B cell (primary cell): Measurements from ENCODE around the gene GJA9. TPM values are rescaled to one million over a fixed set of nuclear protein-coding genes. Genes with fewer than 3 reads are reported as not detected.

Experiments used
- ATAC-seq: fragments of 200-7000 bp; cut with Tn5 transposase; one replicate; pipeline ENCODE4 v1.10.0; 2021; ENCODE audit warnings: low read depth, mild to moderate bottlenecking, moderate number of reproducible peaks, moderate library complexity
- CTCF ChIA-PET: fragments of 350-600 bp; sonication (Branson Sonifier 250); formaldehyde crosslinking; loops from one replicate; lab custom pipeline; 2021; ENCODE audit warnings: antibody characterized with exemption, inconsistent platforms; lab: Charles Lee
- POLR2A ChIA-PET: fragments of 350-600 bp; sonication (Branson Sonifier 250); formaldehyde crosslinking; loops from one replicate; lab custom pipeline; 2021; ENCODE audit warnings: antibody characterized with exemption; lab: Charles Lee
- DNase-seq: peaks from one replicate; pipeline ENCODE4 v3.0.0; 2013
- H2AFZ ChIP-seq: 2 replicates; pipeline ENCODE4 v1.6.1; 2012; ENCODE audit warnings: mild to moderate bottlenecking, low read depth, low read length; ENCODE audit not compliant: insufficient read depth, poor library complexity, severe bottlenecking
- H3K27ac ChIP-seq, 2 donors: 1 replicate in 1 of 2; 2 replicates in 1 of 2; pipeline ENCODE4 v1.5.1; 2012 to 2013; ENCODE audit warnings: low read length in 2 of 2, mild to moderate bottlenecking in 2 of 2, moderate library complexity in 1 of 2
- H3K27me3 ChIP-seq, 4 experiments: fragments of 200-600 bp in 1 of 4; sonication (generic) in 1 of 4; replicated peaks in 1 of 4; 1 replicate in 2 of 4; 2 replicates in 2 of 4; pipeline versions ENCODE4 v1.6.1 to v1.7.0; 2013 to 2016; ENCODE audit warnings: low read length in 3 of 4, mild to moderate bottlenecking in 2 of 4, mixed read lengths in 1 of 4, moderate library complexity in 1 of 4; ENCODE audit not compliant: insufficient read depth in 4 of 4, control insufficient read depth in 3 of 4; ENCODE audit errors: control extremely low read depth in 1 of 4
- H3K36me3 ChIP-seq, 2 experiments: replicated peaks in 1 of 2; 1 replicate in 1 of 2; 2 replicates in 1 of 2; pipeline versions ENCODE4 v1.6.1 to v1.7.1; 2013; ENCODE audit warnings: low read length in 1 of 2; ENCODE audit not compliant: insufficient read depth in 2 of 2, control insufficient read depth in 1 of 2; ENCODE audit errors: control extremely low read depth in 1 of 2, extremely low read depth in 1 of 2
- H3K4me1 ChIP-seq, 2 donors: fragments of 200-600 bp in 1 of 2; sonication (generic) in 1 of 2; 1 replicate in 1 of 2; 2 replicates in 1 of 2; pipeline versions ENCODE4 v1.5.1 to v1.6.1; 2013 to 2017; ENCODE audit warnings: low read length in 2 of 2; ENCODE audit not compliant: control insufficient read depth in 2 of 2, insufficient read depth in 2 of 2
- H3K4me2 ChIP-seq: replicated peaks from 2 replicates; pipeline ENCODE3; 2012; ENCODE audit warnings: mild to moderate bottlenecking, low read depth, low read length; ENCODE audit not compliant: poor library complexity, severe bottlenecking
- H3K4me3 ChIP-seq, 5 experiments: fragments of 200-600 bp in 1 of 5; sonication (generic) in 1 of 5; 1 replicate in 3 of 5; 2 replicates in 2 of 5; pipeline versions ENCODE4 v1.5.1 to v1.7.0; 2011 to 2016; ENCODE audit warnings: low read length in 4 of 5, mild to moderate bottlenecking in 4 of 5, low read depth in 2 of 5, control low read depth in 1 of 5, moderate library complexity in 1 of 5; ENCODE audit not compliant: insufficient read depth in 1 of 5; ENCODE audit errors: control extremely low read depth in 1 of 5, extremely low read depth in 1 of 5
- H3K79me2 ChIP-seq: fragments of 200-600 bp; sonication (generic); one replicate; pipeline ENCODE4 v1.6.0; 2016; ENCODE audit warnings: low read length; ENCODE audit not compliant: control insufficient read depth, insufficient read depth
- H3K9ac ChIP-seq: fragments of 200-600 bp; sonication (generic); 2 replicates; pipeline ENCODE4 v1.6.1; 2017; ENCODE audit warnings: mild to moderate bottlenecking, low read length, moderate library complexity
- H3K9me3 ChIP-seq, 3 donors: one replicate each; pipeline versions ENCODE4 v1.6.1 to v1.7.1; 2013; ENCODE audit warnings: low read length in 2 of 3; ENCODE audit not compliant: control insufficient read depth in 2 of 3, insufficient read depth in 1 of 3; ENCODE audit errors: control extremely low read depth in 1 of 3
- H4K20me1 ChIP-seq: 2 replicates; pipeline ENCODE4 v1.6.0; 2012; ENCODE audit warnings: mild to moderate bottlenecking, low read length; ENCODE audit not compliant: insufficient read depth, control insufficient read depth, poor library complexity, severe bottlenecking
- H3K27ac Mint-ChIP-seq: one replicate; pipeline ENCODE4 v1.8.0; 2021; ENCODE audit warnings: mixed read lengths
- H3K27me3 Mint-ChIP-seq: one replicate; pipeline ENCODE4 v1.8.0; 2021; ENCODE audit warnings: mixed read lengths
- H3K4me1 Mint-ChIP-seq: one replicate; pipeline ENCODE4 v1.8.0; 2021; ENCODE audit warnings: mixed read lengths
- H3K4me3 Mint-ChIP-seq: one replicate; pipeline ENCODE4 v1.8.0; 2021; ENCODE audit warnings: mixed read lengths
- H3K9me3 Mint-ChIP-seq: one replicate; pipeline ENCODE4 v1.8.0; 2022; ENCODE audit warnings: mixed read lengths; ENCODE audit not compliant: insufficient read depth
- CTCF ChIP-seq: fragments of 200-600 bp; IDR thresholded peaks from one replicate; pipeline ENCODE4 v1.8.0; 2022; ENCODE audit warnings: antibody characterized with exemption, mild to moderate bottlenecking
- EZH2 ChIP-seq: IDR thresholded peaks from 2 replicates; pipeline ENCODE4 v1.6.1; 2012; ENCODE audit warnings: borderline replicate concordance, low read depth, mild to moderate bottlenecking, moderate library complexity, low read length; ENCODE audit not compliant: insufficient read depth, poor library complexity, severe bottlenecking
- WGBS: methylation state at CpG from one replicate; pipeline ENCODE4 v1.1.5; 2013; ENCODE audit warnings: missing lambda C conversion rate; ENCODE audit not compliant: insufficient coverage; 5-methylcytosine and 5-hydroxymethylcytosine counted together
- intact Hi-C: fragments of 100-400 bp; cut with micrococcal nuclease; formaldehyde crosslinking; loops from one replicate; pipeline ENCODE4 v1.10.0; 2022
- polyA plus RNA-seq: library from polyadenylated mRNA; depleted of rRNA; stranded (reverse); fragments of >200 nt; gene quantifications from 2 replicates; pipeline ENCODE4 v1.2.3, GENCODE V29; 2012
- total RNA-seq, 2 donors: library from RNA; stranded (reverse); fragments of 120-200 nt in 1 of 2; gene quantifications; 1 replicate in 1 of 2; 2 replicates in 1 of 2; pipeline versions ENCODE4 v1.2.3 to v1.2.4, GENCODE V29; 2013 to 2022

GJA9 gene
- total and polyA plus RNA-seq, 2 donors (not counting 1 experiment from before 2014, with no cell fraction given): not detected

- ATAC-seq (peak; percentile 1), DNase-seq (no peak)
- H3K27me3 ChIP-seq: no peaks in the 10 kb centered on the region
- H3K79me2 ChIP-seq: peaks cover 48% of the 10 kb centered on the region
- Mint-ChIP-seq H3K27ac (peak overlapping the region; percentile 92), H3K4me1 (peaks cover 32% of the 10 kb centered on the region), H3K9me3 (no peaks in the 10 kb centered on the region), H3K4me3 (peak overlapping the region; percentile 94), H3K27me3 (no peaks in the 10 kb centered on the region)
- peak overlapping the region; percentile 39 to 82 for H3K27ac ChIP-seq
- H3K4me1 ChIP-seq: peaks cover 18 to 26% of the 10 kb centered on the region in 2 donors
- H4K20me1 ChIP-seq: peaks cover 8% of the 10 kb centered on the region
- TF ChIP-seq EZH2 (no peak), CTCF (no peak)
- CTCF ChIA-PET: interaction anchor here (1.3 to 1.6 kb wide), 2 partner anchors 10 to 217 kb away, joined by 3 to 4 read pairs; no protein-coding TSS in a partner anchor
- 2% methylated on average over 23 of the region's 25 CpGs for WGBS
- peak overlapping the region; percentile 88 for H3K4me2 ChIP-seq
- POLR2A ChIA-PET: interaction anchor here (0.5 to 2.8 kb wide), 2 partner anchors 13 to 188 kb away, joined by 10 to 16 read pairs; partner anchors contain the start of gene RRAGC
- H3K9me3 ChIP-seq: no peaks in the 10 kb centered on the region
- H2AFZ ChIP-seq: peak overlapping the region; percentile 94
- intact Hi-C loops: loop anchor here (1.0 to 5.0 kb wide), 3 partner anchors 13 to 155 kb away; partner anchors contain the start of genes AKIRIN1, NDUFS5 and RRAGC
- peak overlapping the region; percentile 57 to 93 (median 85) for H3K4me3 ChIP-seq
- H3K9ac ChIP-seq: peak overlapping the region; percentile 91
- peaks cover 0 to 2% of the 10 kb centered on the region in 2 experiments for H3K36me3 ChIP-seq
Measured at GRCh38 chr1:38872401-38873026, 8.9 kb downstream of the GJA9 start.

GRCh38 chr1:38870996-38871395 is 10.4 kb downstream of the GJA9 start:
- Mint-ChIP-seq H3K27ac (no peak overlapping the region), H3K4me1 (peaks cover 33% of the 10 kb centered on the region), H3K27me3 (no peaks in the 10 kb centered on the region), H3K4me3 (no peak overlapping the region), H3K9me3 (no peaks in the 10 kb centered on the region)
- no peaks in the 10 kb centered on the region for H3K27me3 ChIP-seq
- peaks cover 18 to 27% of the 10 kb centered on the region in 2 donors for H3K4me1 ChIP-seq
- H3K9me3 ChIP-seq: no peaks in the 10 kb centered on the region
- no peak overlapping the region for H3K4me3 ChIP-seq
- TF ChIP-seq EZH2 (no peak), CTCF (no peak)
- intact Hi-C loops: loop anchor here (5.0 kb wide), 1 partner anchor 156 kb away; the partner anchor contains the start of gene NDUFS5
- no peak overlapping the region for H3K4me2 ChIP-seq
- H3K27ac ChIP-seq: no peak overlapping the region
- H3K79me2 ChIP-seq: peaks cover 55% of the 10 kb centered on the region
- H3K9ac ChIP-seq: no peak overlapping the region
- DNase-seq: no peak
- ATAC-seq: no peak
- ChIA-PET POLR2A (no interaction called here), CTCF (no interaction called here)
- H2AFZ ChIP-seq: no peak overlapping the region
- peaks cover 9% of the 10 kb centered on the region for H4K20me1 ChIP-seq
- 96% methylated on average over 7 of the region's 8 CpGs for WGBS
- peaks cover 0 to 3% of the 10 kb centered on the region in 2 experiments for H3K36me3 ChIP-seq
